ENCODE measurements around the gene ATP8B4. TPM values are rescaled to one million over a fixed set of nuclear protein-coding genes. Genes with fewer than 3 reads are reported as not detected.

The ATP8B4 gene
- total RNA-seq, 1 donor from 2014 or later, result 1.1 TPM

DNA sequence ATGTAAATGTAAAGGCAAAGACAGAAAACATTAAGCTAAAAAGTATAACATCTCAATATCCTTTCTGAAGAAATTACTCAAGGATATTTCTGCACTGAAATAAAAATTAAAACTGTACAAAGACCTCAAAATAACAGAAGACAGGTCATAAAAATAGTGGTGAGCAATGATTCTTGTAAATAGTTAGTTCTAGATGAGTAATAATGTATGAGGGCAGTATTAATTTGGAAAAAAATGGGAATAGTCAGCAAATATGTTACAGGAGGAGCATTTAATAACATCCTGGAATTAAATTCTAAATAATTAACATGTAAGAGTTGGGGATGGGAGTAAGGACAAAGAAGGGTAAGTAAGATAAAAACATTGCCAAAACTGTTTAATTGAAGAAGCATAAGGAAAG lies 250.7 kb downstream of the ATP8B4 start:
- Histone ChIP-seq H3K36me3 (ENCODE audit: control insufficient read depth, insufficient read depth, low read length) (no peaks in the 10 kb centered on the region), H3K4me3 (ENCODE audit: low read depth, low read length) (no peak overlapping the region), H3K27me3 (ENCODE audit: control insufficient read depth, insufficient read depth, low read length) (no peaks in the 10 kb centered on the region)
- TF ChIP-seq, protein P1, sequence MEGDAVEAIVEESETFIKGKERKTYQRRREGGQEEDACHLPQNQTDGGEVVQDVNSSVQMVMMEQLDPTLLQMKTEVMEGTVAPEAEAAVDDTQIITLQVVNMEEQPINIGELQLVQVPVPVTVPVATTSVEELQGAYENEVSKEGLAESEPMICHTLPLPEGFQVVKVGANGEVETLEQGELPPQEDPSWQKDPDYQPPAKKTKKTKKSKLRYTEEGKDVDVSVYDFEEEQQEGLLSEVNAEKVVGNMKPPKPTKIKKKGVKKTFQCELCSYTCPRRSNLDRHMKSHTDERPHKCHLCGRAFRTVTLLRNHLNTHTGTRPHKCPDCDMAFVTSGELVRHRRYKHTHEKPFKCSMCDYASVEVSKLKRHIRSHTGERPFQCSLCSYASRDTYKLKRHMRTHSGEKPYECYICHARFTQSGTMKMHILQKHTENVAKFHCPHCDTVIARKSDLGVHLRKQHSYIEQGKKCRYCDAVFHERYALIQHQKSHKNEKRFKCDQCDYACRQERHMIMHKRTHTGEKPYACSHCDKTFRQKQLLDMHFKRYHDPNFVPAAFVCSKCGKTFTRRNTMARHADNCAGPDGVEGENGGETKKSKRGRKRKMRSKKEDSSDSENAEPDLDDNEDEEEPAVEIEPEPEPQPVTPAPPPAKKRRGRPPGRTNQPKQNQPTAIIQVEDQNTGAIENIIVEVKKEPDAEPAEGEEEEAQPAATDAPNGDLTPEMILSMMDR (IDR thresholded peaks at IDR 0.05; ENCODE audit: insufficient read depth, low read length, severe bottlenecking), result no peak
- DNase-seq (ENCODE audit: low read depth), result no peak
- FAIRE-seq, result no peak

DNA sequence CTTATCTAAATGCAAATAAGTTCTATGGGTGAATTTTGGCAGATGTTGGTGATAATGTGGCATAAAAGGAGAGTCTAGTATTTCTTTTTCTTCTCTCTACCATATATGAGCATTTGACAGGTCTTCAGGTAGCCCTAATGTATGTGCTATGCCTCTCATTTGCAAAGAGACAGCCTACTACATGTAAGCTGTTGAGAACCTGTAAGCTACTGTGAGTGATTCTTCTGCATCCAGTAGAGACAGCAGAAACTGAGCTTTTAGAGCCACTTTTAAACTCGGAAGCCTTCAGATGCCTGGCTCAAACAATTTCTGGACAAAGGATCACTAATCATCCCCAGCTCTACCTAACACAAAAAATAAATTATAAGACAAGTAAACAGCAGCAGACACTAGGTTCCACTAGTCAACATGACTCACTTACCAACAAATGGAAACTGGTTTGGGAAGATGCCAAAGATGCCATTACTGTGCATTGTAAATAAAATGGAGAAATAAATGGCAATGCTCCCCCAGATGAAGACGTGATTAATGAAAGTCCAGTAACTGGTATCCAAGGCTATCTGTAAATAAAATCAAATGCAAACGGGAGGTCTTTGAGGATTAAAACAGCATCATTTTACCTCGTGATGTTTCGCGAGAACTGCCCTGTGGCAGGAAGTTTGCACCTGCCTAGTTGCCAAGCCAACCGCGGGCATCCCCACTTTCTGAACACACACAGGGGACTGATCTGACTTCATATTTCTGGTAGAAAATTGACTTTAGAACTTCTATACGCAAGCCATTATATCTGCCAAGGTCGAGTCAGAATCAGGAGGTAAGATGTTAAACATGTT lies 252.9 kb downstream of the ATP8B4 start:
- DNase-seq (ENCODE audit: low read depth) (peak; percentile 87), FAIRE-seq (no peak)
- no peak overlapping the region for H3K4me3 ChIP-seq (ENCODE audit: low read depth, low read length)
- no peaks in the 10 kb centered on the region for H3K27me3 ChIP-seq (ENCODE audit: control insufficient read depth, insufficient read depth, low read length)
- TF ChIP-seq, protein P1 (IDR thresholded peaks at IDR 0.05; ENCODE audit: insufficient read depth, low read length, severe bottlenecking), result no peak
- H3K36me3 ChIP-seq (ENCODE audit: control insufficient read depth, insufficient read depth, low read length), result no peaks in the 10 kb centered on the region

DNA sequence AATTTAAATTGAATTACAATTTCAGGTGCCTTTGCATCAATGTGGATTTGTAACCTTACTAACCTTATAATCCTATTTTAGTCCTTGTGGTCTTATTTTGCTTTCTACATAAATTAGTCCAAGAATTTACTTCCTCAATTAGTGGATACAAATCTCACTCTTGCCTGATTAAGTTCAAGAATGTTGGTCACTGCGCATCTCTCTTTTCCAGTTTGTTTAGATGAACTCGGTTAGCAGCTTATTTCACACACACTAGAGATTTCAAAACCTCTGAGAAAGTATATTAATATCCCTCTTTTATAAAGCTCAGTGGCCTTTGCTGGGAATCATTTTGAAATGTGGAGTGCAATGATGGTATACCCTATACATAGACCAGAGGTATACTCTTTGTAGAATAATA lies 254.8 kb downstream of the ATP8B4 start:
- no peaks in the 10 kb centered on the region for H3K27me3 ChIP-seq (ENCODE audit: control insufficient read depth, insufficient read depth, low read length)
- DNase-seq (ENCODE audit: low read depth) (no peak), FAIRE-seq (no peak)
- no peak overlapping the region for H3K4me3 ChIP-seq (ENCODE audit: low read depth, low read length)
- TF ChIP-seq, protein P1 (IDR thresholded peaks at IDR 0.05; ENCODE audit: insufficient read depth, low read length, severe bottlenecking), result no peak
- no peaks in the 10 kb centered on the region for H3K36me3 ChIP-seq (ENCODE audit: control insufficient read depth, insufficient read depth, low read length)

DNA sequence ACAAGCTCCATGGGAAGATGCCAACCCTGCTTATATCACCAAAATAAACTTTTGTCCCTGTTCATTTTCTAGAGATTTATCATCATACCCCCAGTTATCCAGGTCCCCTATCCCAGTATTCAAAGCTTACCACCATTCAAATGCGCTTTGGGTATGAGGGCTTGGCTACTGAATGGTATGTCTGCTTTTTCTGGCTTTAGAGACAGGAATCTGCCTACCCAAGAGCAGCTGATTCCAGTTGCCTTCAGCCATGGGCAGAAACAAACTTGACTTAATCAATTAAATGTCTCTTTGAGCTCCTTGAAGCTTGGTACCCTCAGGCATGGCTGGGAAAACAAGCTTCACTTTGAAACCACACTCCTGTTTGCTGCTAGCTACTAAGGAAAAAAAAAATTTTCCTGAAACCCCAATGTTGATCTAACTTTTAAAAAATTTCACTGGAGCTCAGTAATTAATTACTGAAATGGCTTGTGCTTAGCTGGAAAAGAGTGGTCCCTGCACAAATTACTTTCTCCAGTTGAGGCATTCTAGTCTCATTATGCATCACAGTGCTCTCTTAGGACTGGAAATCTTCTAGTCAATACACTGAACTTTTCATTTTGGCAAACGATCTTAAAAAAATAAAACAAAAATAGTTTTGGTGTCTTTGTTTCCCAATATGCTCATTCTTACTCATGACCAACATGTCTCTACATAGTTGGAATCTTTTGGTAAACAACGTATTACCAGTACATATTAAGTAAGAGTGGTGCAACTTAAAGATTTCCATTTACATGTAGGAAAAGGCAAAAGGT lies 255.4 kb downstream of the ATP8B4 start:
- Histone ChIP-seq H3K36me3 (ENCODE audit: control insufficient read depth, insufficient read depth, low read length) (no peaks in the 10 kb centered on the region), H3K27me3 (ENCODE audit: control insufficient read depth, insufficient read depth, low read length) (no peaks in the 10 kb centered on the region), H3K4me3 (ENCODE audit: low read depth, low read length) (no peak overlapping the region)
- TF ChIP-seq, protein P1 (IDR thresholded peaks at IDR 0.05; ENCODE audit: insufficient read depth, low read length, severe bottlenecking), result no peak
- DNase-seq (ENCODE audit: low read depth) (peak; percentile 94), FAIRE-seq (no peak)

DNA sequence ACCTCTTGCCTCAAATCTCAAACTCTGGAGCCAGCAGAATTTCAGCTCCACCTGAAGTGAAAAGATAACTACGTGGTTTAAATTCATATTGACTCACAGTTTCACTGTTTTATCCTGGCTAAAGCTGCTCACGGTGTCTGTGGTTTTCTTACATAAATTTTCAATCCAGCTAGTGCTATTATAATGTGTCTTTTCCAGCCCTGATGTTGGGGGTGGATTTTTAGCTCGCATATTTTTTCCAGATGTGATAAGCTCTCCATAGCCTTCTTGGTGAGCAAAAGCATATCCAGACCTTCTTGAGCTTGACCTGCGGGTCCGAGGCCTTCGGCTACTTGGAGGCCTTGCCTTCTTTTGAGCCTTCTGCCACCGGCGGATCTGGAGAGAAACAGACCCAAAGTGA lies 258.9 kb downstream of the ATP8B4 start:
- no peaks in the 10 kb centered on the region for H3K27me3 ChIP-seq (ENCODE audit: control insufficient read depth, insufficient read depth, low read length)
- H3K36me3 ChIP-seq (ENCODE audit: control insufficient read depth, insufficient read depth, low read length), result no peaks in the 10 kb centered on the region
- TF ChIP-seq, protein P1 (IDR thresholded peaks at IDR 0.05; ENCODE audit: insufficient read depth, low read length, severe bottlenecking), result no peak
- DNase-seq (ENCODE audit: low read depth), result peak; percentile 32
- no peak for FAIRE-seq
- no peak overlapping the region for H3K4me3 ChIP-seq (ENCODE audit: low read depth, low read length)
